Mammary epithelial cell (primary cell): ENCODE results near the gene POLD4.

Experiments
- CTCF ChIP-seq, 2 donors: IDR thresholded peaks in 1 of 2; conservative IDR thresholded peaks in 1 of 2; 2 replicates each; pipeline ENCODE4 v1.5.1; 2011 to 2012; ENCODE audit warnings: inconsistent platforms in 2 of 2, low read length in 2 of 2, mild to moderate bottlenecking in 2 of 2, control low read depth in 1 of 2, low read depth in 1 of 2; ENCODE audit not compliant: insufficient read depth in 1 of 2; ENCODE audit errors: extremely low read depth in 1 of 2
- EZH2 ChIP-seq: IDR thresholded peaks from 2 replicates; pipeline ENCODE4 v1.6.1; 2012; ENCODE audit warnings: low read length, inconsistent platforms, borderline replicate concordance

GRCh38 chr11:67376873-67377808, 23.8 kb upstream of the POLD4 start:
- no peak for TF ChIP-seq CTCF (conservative IDR thresholded peaks at IDR 0.05 in 1 of 2, IDR thresholded peaks at IDR 0.05 in 1 of 2; ENCODE audit: extremely low read depth in 1 of 2, insufficient read depth in 1 of 2, low read depth in 1 of 2, low read length in 2 of 2)
- TF ChIP-seq EZH2: no peak
